ENCODE data around the gene TGFB1I1.
"Not testable (repeated sequence)": the region's sequence is repeated elsewhere in the genome, so short reads cannot be mapped to it uniquely, and the experiment has no call there.

Gene TGFB1I1

GRCh38 chr16:31436221-31437045 is 35.5 kb upstream of the TGFB1I1 start:
- TF ChIP-seq POLR2AphosphoS5 (IDR thresholded peaks at IDR 0.05; ENCODE audit: low read depth, low read length) (no peak), TAF1 (IDR thresholded peaks at IDR 0.05; ENCODE audit: borderline replicate concordance, low read depth, low read length) (no peak)
- no peak for DNase-seq (ENCODE audit: insufficient read length)
- FAIRE-seq: no peak

- FAIRE-seq (no peak), DNase-seq (ENCODE audit: insufficient read length) (no peak)
These were observed 33.5 kb upstream of the TGFB1I1 start for GRCh38 chr16:31438414-31438813.

DNA sequence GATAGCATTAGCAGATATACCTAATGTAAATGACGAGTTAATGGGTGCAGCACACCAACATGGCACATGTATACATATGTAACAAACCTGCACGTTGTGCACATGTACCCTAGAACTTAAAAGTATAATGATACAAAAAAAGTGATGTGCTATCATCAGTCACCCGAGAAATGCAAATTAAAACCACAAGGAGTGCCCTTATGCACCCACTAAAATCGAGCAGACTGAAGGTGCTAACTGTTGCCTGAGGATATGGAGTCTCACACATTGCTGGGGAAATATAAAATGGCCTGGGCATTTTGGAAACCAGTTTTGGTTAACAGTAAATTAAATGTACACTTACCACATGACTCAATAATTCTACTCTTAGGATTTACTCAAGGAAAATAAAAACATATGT is 32.9 kb upstream of the TGFB1I1 start:
- FAIRE-seq; DNase-seq (ENCODE audit: insufficient read length): not testable (repeated sequence)

More at GRCh38 chr16:31438414-31438813, 33.5 kb upstream of the TGFB1I1 start:
- TF ChIP-seq POLR2AphosphoS5 (IDR thresholded peaks at IDR 0.05; ENCODE audit: low read depth, low read length) (no peak), POLR2A (IDR thresholded peaks at IDR 0.05; ENCODE audit: low read depth, low read length) (no peak), TAF1 (IDR thresholded peaks at IDR 0.05; ENCODE audit: borderline replicate concordance, low read depth, low read length) (no peak)

DNA sequence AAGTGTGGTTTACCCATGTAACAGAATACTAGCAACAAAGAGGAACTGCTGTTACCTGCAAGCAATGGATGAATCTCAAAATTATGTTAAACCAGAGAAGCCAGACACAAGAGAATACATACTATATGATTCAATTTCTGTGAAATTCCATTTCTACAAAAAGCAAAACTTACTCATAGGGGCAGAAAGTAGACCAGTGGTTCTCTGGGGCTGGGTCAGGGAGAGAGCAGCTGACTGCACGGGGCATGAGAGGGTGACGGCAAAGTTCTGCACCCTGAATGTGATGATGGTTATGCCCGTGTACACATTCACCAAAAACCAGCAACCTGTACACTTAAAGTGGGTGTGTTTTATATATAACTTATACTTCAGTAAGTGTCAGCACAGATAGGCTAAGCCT is 32.4 kb upstream of the TGFB1I1 start:
- DNase-seq (ENCODE audit: insufficient read length): no peak
- FAIRE-seq: no peak
- no peak for TF ChIP-seq POLR2A (IDR thresholded peaks at IDR 0.05; ENCODE audit: low read depth, low read length)
- no peak for TF ChIP-seq POLR2AphosphoS5 (IDR thresholded peaks at IDR 0.05; ENCODE audit: low read depth, low read length)
- TF ChIP-seq TAF1 (IDR thresholded peaks at IDR 0.05; ENCODE audit: borderline replicate concordance, low read depth, low read length): no peak

GRCh38 chr16:31440516-31441184 is 31.3 kb upstream of the TGFB1I1 start:
- TF ChIP-seq TAF1 (IDR thresholded peaks at IDR 0.05; ENCODE audit: borderline replicate concordance, low read depth, low read length) (no peak), POLR2A (IDR thresholded peaks at IDR 0.05; ENCODE audit: low read depth, low read length) (no peak), POLR2AphosphoS5 (IDR thresholded peaks at IDR 0.05; ENCODE audit: low read depth, low read length) (no peak)
- DNase-seq (ENCODE audit: insufficient read length) (no peak), FAIRE-seq (no peak)

DNA sequence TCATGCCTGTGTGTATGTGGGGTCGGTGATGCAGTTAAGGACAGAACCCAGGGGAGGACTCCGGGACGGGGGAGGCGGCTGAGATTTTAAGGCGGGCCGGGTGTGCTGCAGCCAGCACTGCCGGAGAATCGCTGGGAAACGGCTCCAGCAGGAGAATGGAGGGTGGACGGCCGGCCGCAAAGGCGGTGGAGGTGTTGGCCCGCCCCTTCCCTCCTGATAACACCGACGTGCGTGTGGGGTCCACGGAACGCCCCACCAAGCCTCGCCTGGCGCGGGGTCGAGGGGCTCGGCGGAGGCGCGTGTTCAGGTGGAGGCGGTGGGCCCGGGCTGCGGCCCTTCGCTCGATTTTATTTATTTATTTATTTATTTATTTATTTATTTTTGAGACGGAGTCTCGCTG is 30.0 kb upstream of the TGFB1I1 start:
- DNase-seq (ENCODE audit: insufficient read length): no peak
- TF ChIP-seq TAF1 (IDR thresholded peaks at IDR 0.05; ENCODE audit: borderline replicate concordance, low read depth, low read length) (no peak), POLR2A (IDR thresholded peaks at IDR 0.05; ENCODE audit: low read depth, low read length) (no peak), POLR2AphosphoS5 (IDR thresholded peaks at IDR 0.05; ENCODE audit: low read depth, low read length) (no peak)
- FAIRE-seq: no peak

DNA sequence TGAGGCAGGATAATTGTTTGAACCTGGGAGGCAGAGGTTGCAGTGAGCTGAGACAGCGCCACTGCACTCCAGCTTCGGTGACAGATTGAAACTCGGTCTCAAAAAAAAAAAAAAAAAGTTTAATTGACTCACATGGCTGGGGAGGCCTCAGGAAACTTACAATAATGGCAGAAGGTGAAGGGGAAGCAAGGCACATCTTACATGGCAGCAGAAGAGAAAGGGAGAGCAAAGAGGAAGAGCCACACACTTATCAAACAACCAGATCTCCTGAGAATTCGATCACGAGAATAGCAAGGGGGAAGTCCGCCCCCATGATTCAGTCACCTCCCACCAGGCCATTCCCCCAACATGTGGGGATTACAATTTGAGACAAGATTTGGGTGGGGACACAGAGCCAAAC is 26.0 kb upstream of the TGFB1I1 start:
- not testable (repeated sequence) for DNase-seq (ENCODE audit: insufficient read length); FAIRE-seq

GRCh38 chr16:31451201-31451600 is 20.8 kb upstream of the TGFB1I1 start:
- FAIRE-seq (no peak), DNase-seq (ENCODE audit: insufficient read length) (no peak)
- no peak for TF ChIP-seq POLR2A (IDR thresholded peaks at IDR 0.05; ENCODE audit: low read depth, low read length)
- no peak for TF ChIP-seq POLR2AphosphoS5 (IDR thresholded peaks at IDR 0.05; ENCODE audit: low read depth, low read length)
- no peak for TF ChIP-seq TAF1 (IDR thresholded peaks at IDR 0.05; ENCODE audit: borderline replicate concordance, low read depth, low read length)

DNA sequence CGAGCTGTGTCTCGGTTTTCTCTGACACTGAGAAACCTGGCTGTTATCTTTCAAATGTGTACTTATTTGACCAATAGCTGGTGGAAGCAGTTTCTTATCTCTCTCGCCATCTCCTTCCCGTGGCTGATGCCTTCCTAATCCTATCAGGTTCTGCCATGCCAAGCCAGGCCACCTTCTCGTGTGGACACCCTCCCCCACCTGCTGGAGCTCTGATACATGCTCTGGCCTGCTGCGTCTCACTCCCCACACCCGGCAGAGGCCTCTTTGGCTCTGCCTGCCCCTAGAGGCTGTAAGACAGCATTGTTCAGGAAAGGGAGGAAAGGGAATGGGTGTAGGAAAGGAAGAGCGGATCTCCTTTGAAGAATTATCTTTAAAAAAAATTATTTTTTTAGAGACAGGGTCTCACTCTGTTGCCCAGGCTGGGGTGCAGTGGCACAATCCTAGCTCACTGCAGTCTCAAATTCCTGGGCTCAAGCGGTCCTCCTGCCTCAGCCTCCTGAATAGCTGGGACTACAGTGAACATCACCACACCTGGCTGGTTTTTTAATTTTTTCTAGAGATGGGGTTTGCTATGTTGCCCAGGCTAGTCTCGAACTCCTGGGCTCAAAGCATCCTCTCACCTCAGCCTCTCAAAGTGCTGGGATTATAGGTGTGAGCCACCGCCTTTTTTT is 20.1 kb upstream of the TGFB1I1 start:
- FAIRE-seq (no peak), DNase-seq (ENCODE audit: insufficient read length) (no peak)
- no peak for TF ChIP-seq TAF1 (IDR thresholded peaks at IDR 0.05; ENCODE audit: borderline replicate concordance, low read depth, low read length)
- no peak for TF ChIP-seq POLR2AphosphoS5 (IDR thresholded peaks at IDR 0.05; ENCODE audit: low read depth, low read length)
- no peak for TF ChIP-seq POLR2A (IDR thresholded peaks at IDR 0.05; ENCODE audit: low read depth, low read length)

GRCh38 chr16:31452631-31453106 is 19.3 kb upstream of the TGFB1I1 start:
- no peak for FAIRE-seq
- TF ChIP-seq POLR2AphosphoS5 (IDR thresholded peaks at IDR 0.05; ENCODE audit: low read depth, low read length) (no peak), POLR2A (IDR thresholded peaks at IDR 0.05; ENCODE audit: low read depth, low read length) (no peak), TAF1 (IDR thresholded peaks at IDR 0.05; ENCODE audit: borderline replicate concordance, low read depth, low read length) (no peak)
- DNase-seq (ENCODE audit: insufficient read length): no peak

- DNase-seq (ENCODE audit: insufficient read length) (no peak), FAIRE-seq (no peak)
- TF ChIP-seq TAF1 (IDR thresholded peaks at IDR 0.05; ENCODE audit: borderline replicate concordance, low read depth, low read length) (no peak), POLR2AphosphoS5 (IDR thresholded peaks at IDR 0.05; ENCODE audit: low read depth, low read length) (no peak), POLR2A (IDR thresholded peaks at IDR 0.05; ENCODE audit: low read depth, low read length) (no peak)
These were observed 18.4 kb upstream of the TGFB1I1 start for GRCh38 chr16:31453255-31454204.
